ENCODE measurements around the gene OTOG.

DNA sequence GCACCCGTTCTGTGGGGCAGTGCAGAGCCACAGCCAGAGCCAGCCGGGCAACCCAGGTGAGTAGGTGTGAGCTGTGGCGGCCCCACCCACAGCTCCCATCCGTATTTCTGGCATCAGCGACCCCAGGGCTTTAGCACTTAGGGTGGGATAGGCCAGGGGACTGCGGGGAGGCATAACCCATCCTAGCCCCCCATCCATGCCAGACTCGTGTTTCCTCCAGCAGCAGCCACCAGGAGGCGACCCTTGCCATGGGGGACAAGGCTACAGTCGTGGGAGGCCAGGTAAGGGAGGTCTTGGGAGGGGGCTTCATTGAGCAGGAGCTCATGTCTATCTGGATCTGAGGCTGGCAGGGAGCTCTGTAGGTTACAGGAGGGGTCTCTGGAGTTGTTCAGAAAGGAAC is 873 bp downstream of the OTOG start:
- TF ChIP-seq, protein P1, sequence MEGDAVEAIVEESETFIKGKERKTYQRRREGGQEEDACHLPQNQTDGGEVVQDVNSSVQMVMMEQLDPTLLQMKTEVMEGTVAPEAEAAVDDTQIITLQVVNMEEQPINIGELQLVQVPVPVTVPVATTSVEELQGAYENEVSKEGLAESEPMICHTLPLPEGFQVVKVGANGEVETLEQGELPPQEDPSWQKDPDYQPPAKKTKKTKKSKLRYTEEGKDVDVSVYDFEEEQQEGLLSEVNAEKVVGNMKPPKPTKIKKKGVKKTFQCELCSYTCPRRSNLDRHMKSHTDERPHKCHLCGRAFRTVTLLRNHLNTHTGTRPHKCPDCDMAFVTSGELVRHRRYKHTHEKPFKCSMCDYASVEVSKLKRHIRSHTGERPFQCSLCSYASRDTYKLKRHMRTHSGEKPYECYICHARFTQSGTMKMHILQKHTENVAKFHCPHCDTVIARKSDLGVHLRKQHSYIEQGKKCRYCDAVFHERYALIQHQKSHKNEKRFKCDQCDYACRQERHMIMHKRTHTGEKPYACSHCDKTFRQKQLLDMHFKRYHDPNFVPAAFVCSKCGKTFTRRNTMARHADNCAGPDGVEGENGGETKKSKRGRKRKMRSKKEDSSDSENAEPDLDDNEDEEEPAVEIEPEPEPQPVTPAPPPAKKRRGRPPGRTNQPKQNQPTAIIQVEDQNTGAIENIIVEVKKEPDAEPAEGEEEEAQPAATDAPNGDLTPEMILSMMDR (IDR thresholded peaks at IDR 0.05; ENCODE audit: insufficient read depth, low read length, poor library complexity, severe bottlenecking): no peak
- TF ChIP-seq EZH2phosphoT487 (conservative IDR thresholded peaks at IDR 0.05; ENCODE audit: low read length): no peak

Data from SU-DHL-6 (cell line).